Activated CD4-positive, alpha-beta T cell treated with anti-CD3 and anti-CD28 coated beads for 48 hours (primary cell): ENCODE results near the gene RPS6KA5.
"Not testable (repeated sequence)": the region's sequence is repeated elsewhere in the genome, so short reads cannot be mapped to it uniquely, and the experiment has no call there.

Source experiments
- DNase-seq: peaks from one replicate; pipeline ENCODE4 v3.0.0-alpha.2; 2020

The RPS6KA5 gene

GRCh38 chr14:91060351-91061055 lies at the start of gene RPS6KA5:
RPS6KA5 (minus strand) TSS chr14:91060641; CDS start chr14:91060434, 207 bp downstream.
- DNase-seq: peak; percentile 100

- peak; percentile 30 for DNase-seq
These were observed 48.6 kb upstream of the RPS6KA5 start for GRCh38 chr14:91108941-91109611.

- DNase-seq: no peak
These were observed 42.7 kb upstream of the RPS6KA5 start for GRCh38 chr14:91103116-91103515.

GRCh38 chr14:91100102-91100501 lies 39.7 kb upstream of the RPS6KA5 start:
- DNase-seq: no peak

- DNase-seq: no peak
These were observed 38.1 kb upstream of the RPS6KA5 start for GRCh38 chr14:91098591-91098990.

GRCh38 chr14:91097657-91098056 lies 37.2 kb upstream of the RPS6KA5 start:
- DNase-seq: not testable (repeated sequence)

- DNase-seq: no peak
These were observed 34.7 kb upstream of the RPS6KA5 start for GRCh38 chr14:91095178-91095577.

- no peak for DNase-seq
These were observed 34.3 kb upstream of the RPS6KA5 start for GRCh38 chr14:91094772-91095171.

GRCh38 chr14:91093743-91094472 lies 33.5 kb upstream of the RPS6KA5 start:
- DNase-seq: not testable (repeated sequence)

- no peak for DNase-seq
These were observed 31.6 kb upstream of the RPS6KA5 start for GRCh38 chr14:91092073-91092472.

- DNase-seq: no peak
These were observed 30.3 kb upstream of the RPS6KA5 start for GRCh38 chr14:91090743-91091142.

- no peak for DNase-seq
These were observed 29.6 kb upstream of the RPS6KA5 start for GRCh38 chr14:91089958-91090535.

GRCh38 chr14:91088585-91089235 lies 28.3 kb upstream of the RPS6KA5 start:
- DNase-seq: no peak

GRCh38 chr14:91087470-91087869 lies 27.0 kb upstream of the RPS6KA5 start:
- not testable (repeated sequence) for DNase-seq

- no peak for DNase-seq
These were observed 24.1 kb upstream of the RPS6KA5 start for GRCh38 chr14:91084516-91084915.

- DNase-seq: no peak
These were observed 21.8 kb upstream of the RPS6KA5 start for GRCh38 chr14:91082282-91082681.

- no peak for DNase-seq
These were observed 19.6 kb upstream of the RPS6KA5 start for GRCh38 chr14:91080071-91080470.

- DNase-seq: peak; percentile 66
These were observed 17.8 kb upstream of the RPS6KA5 start for GRCh38 chr14:91078095-91078737.

- DNase-seq: no peak
These were observed 15.1 kb upstream of the RPS6KA5 start for GRCh38 chr14:91075553-91075952.

GRCh38 chr14:91070572-91070971 lies 10.1 kb upstream of the RPS6KA5 start:
- no peak for DNase-seq

GRCh38 chr14:91068642-91069041 lies 8.2 kb upstream of the RPS6KA5 start:
- DNase-seq: no peak

GRCh38 chr14:91067186-91067585 lies 6.7 kb upstream of the RPS6KA5 start:
- peak; percentile 43 for DNase-seq
